Suppressor macrophage treated with lipopolysaccharide for 4 hours (primary cell): Measurements from ENCODE around the gene PIGW.

Source experiments
- DNase-seq: peaks from one replicate; pipeline ENCODE4 v3.0.0-alpha.2; 2020

PIGW gene

GRCh38 chr17:36546418-36547093 is 11.8 kb downstream of the PIGW start:
- peak; percentile 23 for DNase-seq

- no peak for DNase-seq
These were observed 13.0 kb downstream of the PIGW start for GRCh38 chr17:36547776-36548175.

GRCh38 chr17:36550491-36551417 is 16.0 kb downstream of the PIGW start:
- peak; percentile 16 for DNase-seq

- no peak for DNase-seq
These were observed 18.7 kb downstream of the PIGW start for GRCh38 chr17:36553459-36553858.

GRCh38 chr17:36566081-36566480 is 31.3 kb downstream of the PIGW start:
- no peak for DNase-seq

- no peak for DNase-seq
These were observed 40.2 kb downstream of the PIGW start for GRCh38 chr17:36575028-36575427.

GRCh38 chr17:36576793-36577192 is 42.0 kb downstream of the PIGW start:
- DNase-seq = no peak

- no peak for DNase-seq
These were observed 43.9 kb downstream of the PIGW start for GRCh38 chr17:36578671-36579070.

GRCh38 chr17:36583787-36584186 is 49.0 kb downstream of the PIGW start:
- DNase-seq = no peak

GRCh38 chr17:36586138-36586537 is 51.4 kb downstream of the PIGW start:
- DNase-seq = no peak
